Measurements from ENCODE around the gene HOXD10. TPM values are rescaled to one million over a fixed set of nuclear protein-coding genes. Genes with fewer than 3 reads are reported as not detected.

The HOXD10 gene
- not detected in 2 replicates for total RNA-seq

- Mint-ChIP-seq H3K9me3 (peaks cover 7% of the 10 kb centered on the region), H3K36me3 (ENCODE audit: low read depth) (peaks cover 3% of the 10 kb centered on the region), H3K27ac (peak within 1 kb of the TSS; percentile 29), H3K4me1 (peaks cover 6% of the 10 kb centered on the region), H3K4me3 (no peak within 1 kb of the TSS), H3K27me3 (peaks cover 86% of the 10 kb centered on the region)
- intact Hi-C loops (cut with micrococcal nuclease) = no loop called here
- DNase-seq = no peak
Measured at GRCh38 chr2:176115883-176116813, at the start of gene HOXD10. TSS of gene HOXD10 (plus strand) at chr2:176116778. CDS start at chr2:176116834, 56 bp downstream.

DNA sequence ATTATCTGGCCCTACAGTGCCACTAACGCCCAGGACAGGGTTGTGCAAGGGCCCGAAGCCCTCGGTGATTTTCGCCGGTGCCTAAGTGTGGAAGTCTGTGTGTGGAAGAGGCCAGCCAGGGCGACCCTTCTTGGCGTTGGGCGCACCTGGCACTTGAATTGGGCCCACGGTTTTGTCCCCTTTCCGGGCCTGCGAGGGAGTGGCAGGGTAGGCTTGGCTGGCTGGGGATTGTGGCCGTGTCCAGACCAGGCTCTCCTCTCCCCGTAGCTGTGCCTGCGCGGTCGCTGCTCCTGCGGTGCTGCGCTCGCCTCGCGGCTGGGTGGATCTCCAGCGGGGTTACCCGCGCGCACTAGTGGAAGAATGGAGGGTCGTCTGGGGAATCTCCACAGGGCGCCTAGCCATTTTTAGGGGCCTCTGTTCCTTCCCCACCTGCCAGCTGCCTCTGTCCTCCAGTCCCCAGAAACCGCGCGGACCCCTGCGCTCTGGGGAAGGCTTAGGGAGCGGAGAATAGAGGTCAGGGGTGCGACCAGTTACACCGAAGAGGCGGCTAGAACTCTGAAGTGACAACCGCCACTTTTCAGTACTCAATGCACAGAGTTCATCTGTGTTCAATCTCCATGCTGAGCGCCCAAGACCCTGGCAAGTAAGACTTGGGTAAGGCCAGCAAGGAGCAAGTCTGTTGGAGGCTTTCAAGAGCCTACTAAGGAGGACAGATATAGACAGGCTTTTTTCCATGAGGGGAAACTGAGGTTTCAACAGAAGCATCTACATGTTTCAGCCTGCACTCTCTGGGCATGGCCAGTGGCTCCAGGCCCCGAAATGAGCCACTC, 48.8 kb upstream of the HOXD10 start:
- Mint-ChIP-seq H3K4me1 (peaks cover 4% of the 10 kb centered on the region), H3K27ac (no peak overlapping the region), H3K9me3 (peaks cover 7% of the 10 kb centered on the region), H3K36me3 (ENCODE audit: low read depth) (no peaks in the 10 kb centered on the region), H3K4me3 (no peak overlapping the region), H3K27me3 (peaks cover 77% of the 10 kb centered on the region)
- intact Hi-C loops (cut with micrococcal nuclease) = loop anchor here (10.0 kb wide), 1 partner anchor 703 kb away; no protein-coding TSS in a partner anchor
- DNase-seq = no peak

DNA sequence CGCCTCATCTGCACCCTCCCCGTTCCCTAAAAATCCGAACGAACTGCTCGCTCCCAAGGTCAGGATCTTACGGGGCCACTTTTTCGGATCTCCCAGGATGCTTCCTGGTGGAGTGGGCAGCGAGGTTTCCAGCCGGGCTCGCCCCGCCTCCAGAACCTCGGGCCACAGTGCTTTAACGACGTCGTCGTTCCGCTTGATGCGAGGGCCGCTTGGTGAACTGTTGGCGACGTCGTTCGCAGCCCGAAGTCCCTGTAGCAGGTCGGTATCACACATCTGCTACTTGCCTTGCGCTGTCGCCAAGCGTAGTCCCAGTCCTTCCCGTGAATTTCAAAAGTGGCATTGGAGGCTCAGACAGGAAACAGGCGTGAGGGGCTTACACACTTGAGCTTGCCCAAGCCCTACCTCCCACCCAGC, 48.2 kb upstream of the HOXD10 start:
- no peak overlapping the region for H3K27ac Mint-ChIP-seq
- H3K27me3 Mint-ChIP-seq = peaks cover 81% of the 10 kb centered on the region
- H3K9me3 Mint-ChIP-seq = peaks cover 7% of the 10 kb centered on the region
- H3K4me3 Mint-ChIP-seq = no peak overlapping the region
- no peaks in the 10 kb centered on the region for H3K36me3 Mint-ChIP-seq (ENCODE audit: low read depth)
- DNase-seq = no peak
- peaks cover 4% of the 10 kb centered on the region for H3K4me1 Mint-ChIP-seq
- intact Hi-C loops (cut with micrococcal nuclease) = loop anchor here (10.0 kb wide), 1 partner anchor 704 kb away; no protein-coding TSS in a partner anchor

GRCh38 chr2:176071330-176072291, 45.0 kb upstream of the HOXD10 start:
- no peak overlapping the region for H3K4me3 Mint-ChIP-seq
- no peak for DNase-seq
- peaks cover 84% of the 10 kb centered on the region for H3K27me3 Mint-ChIP-seq
- H3K27ac Mint-ChIP-seq = no peak overlapping the region
- intact Hi-C loops (cut with micrococcal nuclease) = no loop called here
- H3K9me3 Mint-ChIP-seq = peaks cover 7% of the 10 kb centered on the region
- H3K4me1 Mint-ChIP-seq = peaks cover 4% of the 10 kb centered on the region
- H3K36me3 Mint-ChIP-seq (ENCODE audit: low read depth) = no peaks in the 10 kb centered on the region

- peaks cover 85% of the 10 kb centered on the region for H3K27me3 Mint-ChIP-seq
- no peak overlapping the region for H3K27ac Mint-ChIP-seq
- intact Hi-C loops (cut with micrococcal nuclease) = no loop called here
- H3K4me1 Mint-ChIP-seq = peaks cover 4% of the 10 kb centered on the region
- H3K36me3 Mint-ChIP-seq (ENCODE audit: low read depth) = no peaks in the 10 kb centered on the region
- DNase-seq = no peak
- H3K9me3 Mint-ChIP-seq = peaks cover 7% of the 10 kb centered on the region
- no peak overlapping the region for H3K4me3 Mint-ChIP-seq
Measured at GRCh38 chr2:176072292-176072669, 44.3 kb upstream of the HOXD10 start.

- peaks cover 82% of the 10 kb centered on the region for H3K27me3 Mint-ChIP-seq
- no peak overlapping the region for H3K27ac Mint-ChIP-seq
- peaks cover 8% of the 10 kb centered on the region for H3K9me3 Mint-ChIP-seq
- peaks cover 4% of the 10 kb centered on the region for H3K4me1 Mint-ChIP-seq
- no peak for DNase-seq
- intact Hi-C loops (cut with micrococcal nuclease) = no loop called here
- H3K36me3 Mint-ChIP-seq (ENCODE audit: low read depth) = no peaks in the 10 kb centered on the region
- H3K4me3 Mint-ChIP-seq = no peak overlapping the region
Measured at GRCh38 chr2:176072951-176073904, 43.4 kb upstream of the HOXD10 start.

GRCh38 chr2:176074919-176075425, 41.6 kb upstream of the HOXD10 start:
- no peak overlapping the region for H3K27ac Mint-ChIP-seq
- H3K9me3 Mint-ChIP-seq = peaks cover 16% of the 10 kb centered on the region
- peaks cover 79% of the 10 kb centered on the region for H3K27me3 Mint-ChIP-seq
- H3K36me3 Mint-ChIP-seq (ENCODE audit: low read depth) = peaks cover 5% of the 10 kb centered on the region
- intact Hi-C loops (cut with micrococcal nuclease) = no loop called here
- no peak for DNase-seq
- H3K4me3 Mint-ChIP-seq = no peak overlapping the region
- H3K4me1 Mint-ChIP-seq = peaks cover 7% of the 10 kb centered on the region

DNA sequence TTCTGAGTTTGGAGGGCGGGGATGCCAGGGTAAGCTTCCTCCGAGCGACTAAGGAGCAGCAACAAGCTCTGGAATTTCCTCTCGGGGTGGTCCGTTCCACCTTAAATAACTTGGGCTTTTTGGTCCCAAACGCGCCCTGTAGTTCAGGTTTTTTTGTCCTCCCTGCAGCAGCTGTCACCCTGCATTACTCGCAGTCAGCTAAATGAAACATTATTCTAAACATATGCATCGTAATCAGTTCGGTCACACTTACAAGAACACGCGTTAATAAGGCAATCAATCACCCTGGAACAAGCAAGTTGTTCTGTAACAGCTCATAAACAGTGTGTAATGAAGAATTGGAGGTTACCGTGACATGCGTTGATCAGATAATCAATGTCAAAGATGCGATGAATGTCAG, 41.1 kb upstream of the HOXD10 start:
- Mint-ChIP-seq H3K9me3 (peaks cover 16% of the 10 kb centered on the region), H3K27ac (no peak overlapping the region)
- intact Hi-C loops (cut with micrococcal nuclease) = no loop called here

GRCh38 chr2:176076063-176076462, 40.5 kb upstream of the HOXD10 start:
- no peak overlapping the region for H3K4me3 Mint-ChIP-seq
- H3K27ac Mint-ChIP-seq = no peak overlapping the region
- peaks cover 8% of the 10 kb centered on the region for H3K4me1 Mint-ChIP-seq
- DNase-seq = no peak
- H3K36me3 Mint-ChIP-seq (ENCODE audit: low read depth) = peaks cover 6% of the 10 kb centered on the region
- peaks cover 17% of the 10 kb centered on the region for H3K9me3 Mint-ChIP-seq
- intact Hi-C loops (cut with micrococcal nuclease) = loop anchor here (2.0 kb wide), 1 partner anchor 85 kb away; no protein-coding TSS in a partner anchor
- peaks cover 71% of the 10 kb centered on the region for H3K27me3 Mint-ChIP-seq

More for the DNA sequence above, 41.1 kb upstream of the HOXD10 start:
- Mint-ChIP-seq H3K4me1 (peaks cover 7% of the 10 kb centered on the region), H3K36me3 (ENCODE audit: low read depth) (peaks cover 5% of the 10 kb centered on the region), H3K27me3 (peaks cover 74% of the 10 kb centered on the region), H3K4me3 (no peak overlapping the region)
- DNase-seq = no peak

DNA sequence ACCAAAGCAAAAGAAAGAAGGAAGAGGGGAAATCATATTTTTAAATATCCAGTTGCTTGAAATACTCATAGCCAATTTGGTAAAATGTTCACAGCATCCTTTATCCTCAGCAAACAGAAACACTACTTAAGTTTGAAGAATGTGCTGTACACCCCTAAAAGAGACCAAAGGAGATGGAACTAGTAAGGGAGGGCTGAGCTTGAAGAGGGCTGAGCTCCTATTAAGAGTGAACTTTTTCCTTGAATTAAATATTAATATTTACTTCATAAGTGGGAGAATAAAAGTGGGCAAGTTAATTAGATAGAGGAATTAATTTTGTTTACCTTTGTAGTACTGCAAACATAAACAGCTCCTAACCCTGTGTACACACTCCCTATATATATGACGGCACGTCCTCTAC, 39.8 kb upstream of the HOXD10 start:
- Mint-ChIP-seq H3K4me1 (peaks cover 10% of the 10 kb centered on the region), H3K27ac (no peak overlapping the region), H3K36me3 (ENCODE audit: low read depth) (peaks cover 9% of the 10 kb centered on the region), H3K27me3 (peaks cover 72% of the 10 kb centered on the region), H3K9me3 (peaks cover 21% of the 10 kb centered on the region), H3K4me3 (no peak overlapping the region)
- intact Hi-C loops (cut with micrococcal nuclease) = loop anchor here (2.0 kb wide), 1 partner anchor 84 kb away; no protein-coding TSS in a partner anchor
- no peak for DNase-seq

DNA sequence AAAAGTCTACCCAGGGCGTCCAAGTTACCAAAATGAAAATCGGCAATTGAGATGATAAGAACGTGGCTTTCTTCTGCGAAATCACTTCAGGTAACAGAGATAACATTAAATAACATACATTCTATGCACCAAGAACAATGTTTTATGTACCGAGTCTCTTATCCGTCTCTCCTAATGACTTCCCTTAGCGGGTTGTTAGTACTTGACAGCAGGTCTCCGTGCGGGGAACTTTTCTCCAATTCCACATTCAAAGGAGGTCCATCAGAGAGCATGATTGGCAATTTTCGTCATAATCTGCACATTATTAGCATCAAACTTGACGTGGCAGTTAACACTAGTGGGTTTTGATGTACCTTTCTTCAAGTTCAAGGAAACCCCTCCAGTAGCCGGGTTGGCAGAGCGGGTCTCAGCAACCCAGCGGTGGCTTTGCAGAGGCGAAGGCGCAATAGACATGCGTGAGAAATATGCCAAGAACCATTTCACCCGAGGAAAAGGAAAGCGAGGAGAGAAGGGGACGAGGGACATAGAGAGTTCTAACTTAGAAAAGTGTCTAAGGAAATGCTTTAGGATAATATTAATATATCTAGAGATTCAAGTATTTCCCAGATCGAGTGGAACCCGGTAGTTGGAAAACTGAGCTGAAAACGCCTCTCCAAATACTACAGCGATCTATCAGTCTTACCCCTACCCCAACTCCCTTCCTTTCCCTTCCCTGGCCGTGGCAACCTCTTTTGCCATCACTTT, 37.9 kb upstream of the HOXD10 start:
- peaks cover 18% of the 10 kb centered on the region for H3K9me3 Mint-ChIP-seq
- no peak for DNase-seq
- peak overlapping the region; percentile 88 for H3K27ac Mint-ChIP-seq
- peaks cover 12% of the 10 kb centered on the region for H3K4me1 Mint-ChIP-seq
- H3K36me3 Mint-ChIP-seq (ENCODE audit: low read depth) = peaks cover 9% of the 10 kb centered on the region
- peaks cover 68% of the 10 kb centered on the region for H3K27me3 Mint-ChIP-seq
- intact Hi-C loops (cut with micrococcal nuclease) = loop anchor here (2.0 kb wide), 1 partner anchor 44 kb away; the partner anchor contains the start of gene HOXD9
- H3K4me3 Mint-ChIP-seq = no peak overlapping the region
